ENCODE data around the gene POU2F1.

- TF ChIP-seq, protein P1, sequence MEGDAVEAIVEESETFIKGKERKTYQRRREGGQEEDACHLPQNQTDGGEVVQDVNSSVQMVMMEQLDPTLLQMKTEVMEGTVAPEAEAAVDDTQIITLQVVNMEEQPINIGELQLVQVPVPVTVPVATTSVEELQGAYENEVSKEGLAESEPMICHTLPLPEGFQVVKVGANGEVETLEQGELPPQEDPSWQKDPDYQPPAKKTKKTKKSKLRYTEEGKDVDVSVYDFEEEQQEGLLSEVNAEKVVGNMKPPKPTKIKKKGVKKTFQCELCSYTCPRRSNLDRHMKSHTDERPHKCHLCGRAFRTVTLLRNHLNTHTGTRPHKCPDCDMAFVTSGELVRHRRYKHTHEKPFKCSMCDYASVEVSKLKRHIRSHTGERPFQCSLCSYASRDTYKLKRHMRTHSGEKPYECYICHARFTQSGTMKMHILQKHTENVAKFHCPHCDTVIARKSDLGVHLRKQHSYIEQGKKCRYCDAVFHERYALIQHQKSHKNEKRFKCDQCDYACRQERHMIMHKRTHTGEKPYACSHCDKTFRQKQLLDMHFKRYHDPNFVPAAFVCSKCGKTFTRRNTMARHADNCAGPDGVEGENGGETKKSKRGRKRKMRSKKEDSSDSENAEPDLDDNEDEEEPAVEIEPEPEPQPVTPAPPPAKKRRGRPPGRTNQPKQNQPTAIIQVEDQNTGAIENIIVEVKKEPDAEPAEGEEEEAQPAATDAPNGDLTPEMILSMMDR (IDR thresholded peaks at IDR 0.05; ENCODE audit: insufficient read depth, low read length, poor library complexity, severe bottlenecking): no peak
- no peak for TF ChIP-seq EZH2phosphoT487 (conservative IDR thresholded peaks at IDR 0.05; ENCODE audit: low read length)
Measured at GRCh38 chr1:167467752-167468151, 247.1 kb downstream of the POU2F1 start.

Measured in SU-DHL-6 (cell line).